ENCODE data around the gene ISG15.
"Not testable (repeated sequence)": the region's sequence is repeated elsewhere in the genome, so short reads cannot be mapped to it uniquely, and the experiment has no call there.

The ISG15 gene

GRCh38 chr1:1030867-1031658 lies 17.8 kb downstream of the ISG15 start:
- not testable (repeated sequence) for DNase-seq

- no peak for DNase-seq
These were observed 18.4 kb downstream of the ISG15 start for GRCh38 chr1:1031659-1032235.

GRCh38 chr1:1032424-1032823 lies 19.1 kb downstream of the ISG15 start:
- no peak for DNase-seq

- DNase-seq, result peak; percentile 89
These were observed 19.8 kb downstream of the ISG15 start for GRCh38 chr1:1033009-1033587.

GRCh38 chr1:1033731-1034438 lies 20.6 kb downstream of the ISG15 start:
- no peak for DNase-seq

GRCh38 chr1:1034439-1034781 lies 21.1 kb downstream of the ISG15 start:
- peak; percentile 21 for DNase-seq

- DNase-seq, result no peak
These were observed 22.1 kb downstream of the ISG15 start for GRCh38 chr1:1035291-1035943.

GRCh38 chr1:1037366-1038327 lies 24.4 kb downstream of the ISG15 start:
- no peak for DNase-seq

GRCh38 chr1:1038694-1039093 lies 25.4 kb downstream of the ISG15 start:
- DNase-seq, result no peak

- no peak for DNase-seq
These were observed 26.0 kb downstream of the ISG15 start for GRCh38 chr1:1039145-1039910.

- DNase-seq, result no peak
These were observed 27.0 kb downstream of the ISG15 start for GRCh38 chr1:1040004-1040991.

GRCh38 chr1:1041092-1041523 lies 27.8 kb downstream of the ISG15 start:
- no peak for DNase-seq

- no peak for DNase-seq
These were observed 28.6 kb downstream of the ISG15 start for GRCh38 chr1:1041873-1042272.

- DNase-seq, result no peak
These were observed 29.5 kb downstream of the ISG15 start for GRCh38 chr1:1042835-1043234.

- no peak for DNase-seq
These were observed 30.1 kb downstream of the ISG15 start for GRCh38 chr1:1043411-1043810.

GRCh38 chr1:1043921-1044320 lies 30.6 kb downstream of the ISG15 start:
- no peak for DNase-seq

- no peak for DNase-seq
These were observed 31.3 kb downstream of the ISG15 start for GRCh38 chr1:1044455-1045078.

- no peak for DNase-seq
These were observed 31.8 kb downstream of the ISG15 start for GRCh38 chr1:1045129-1045528.

GRCh38 chr1:1046243-1046642 lies 32.9 kb downstream of the ISG15 start:
- DNase-seq, result no peak

Data from DMS79 (cell line).